Thymus (tissue), 14 donors: Measurements from ENCODE around the gene SLFN14. TPM values are rescaled to one million over a fixed set of nuclear protein-coding genes. Genes with fewer than 3 reads are reported as not detected.

ENCODE experiments used
- DNase-seq, 9 donors: peaks; one replicate each; pipeline ENCODE4 v3.0.0-alpha.2; 2013; ENCODE audit warnings: low spot score in 9 of 9, low read depth in 6 of 9, missing footprints in 1 of 9
- H3K27ac ChIP-seq, 2 donors: one replicate each; pipeline ENCODE4 v1.5.1; 2013; ENCODE audit warnings: control low read depth in 1 of 2, low read depth in 1 of 2, low read length in 1 of 2, mild to moderate bottlenecking in 1 of 2, moderate library complexity in 1 of 2
- H3K27me3 ChIP-seq, 2 donors: one replicate each; pipeline ENCODE4 v1.5.1; 2013; ENCODE audit warnings: low read length in 1 of 2; ENCODE audit not compliant: control insufficient read depth in 2 of 2, insufficient read depth in 1 of 2
- H3K36me3 ChIP-seq, 2 donors: one replicate each; pipeline ENCODE4 v1.5.1; 2013; ENCODE audit warnings: low read length in 1 of 2, mild to moderate bottlenecking in 1 of 2, moderate library complexity in 1 of 2; ENCODE audit not compliant: control insufficient read depth in 2 of 2, insufficient read depth in 2 of 2
- H3K4me1 ChIP-seq, 2 donors: one replicate each; pipeline ENCODE4 v1.5.1; 2013; ENCODE audit warnings: low read length in 2 of 2; ENCODE audit not compliant: control insufficient read depth in 2 of 2, insufficient read depth in 2 of 2
- H3K4me3 ChIP-seq, 2 donors: one replicate each; pipeline ENCODE4 v1.5.1; 2013; ENCODE audit warnings: low read length in 2 of 2, control low read depth in 1 of 2, mild to moderate bottlenecking in 1 of 2
- H3K9me3 ChIP-seq, 2 donors: one replicate each; pipeline ENCODE4 v1.5.1; 2013; ENCODE audit warnings: low read length in 1 of 2, mild to moderate bottlenecking in 1 of 2; ENCODE audit not compliant: control insufficient read depth in 2 of 2, insufficient read depth in 1 of 2
- WGBS: extraction: QIAGEN DNeasy Blood & Tissue Kit; methylation state at CpG from one replicate; pipeline ENCODE4 v1.1.7; 2013; 5-methylcytosine and 5-hydroxymethylcytosine counted together
- long read RNA-seq, 10 donors: transcript quantifications; one replicate each; lab custom pipeline, GENCODE V29; 2026
- polyA plus RNA-seq: library from polyadenylated mRNA; stranded (reverse); fragments of 200-250 nt; gene quantifications from one replicate; pipeline ENCODE4 v1.2.3, GENCODE V29; 2013
- total RNA-seq: library from RNA; stranded (reverse); fragments of 120-200 nt; gene quantifications from one replicate; pipeline ENCODE4 v1.2.4, GENCODE V29; 2013
- donor health status: healthy.

The SLFN14 gene
- total RNA-seq, result 0.19 TPM
- 0.02 TPM for polyA plus RNA-seq
- long read RNA-seq, donor 1, result 0 reads
- long read RNA-seq, donor 2, result 0 reads
- long read RNA-seq, donor 3, result 0 reads
- long read RNA-seq, donor 4, partial matches to known transcripts, result 0 of 27 reads
- long read RNA-seq, donor 4, other reads (novel, unspliced or antisense), result 27 of 27 reads
- long read RNA-seq, donor 5, result 0 reads
- long read RNA-seq, donor 6, result 0 reads
- long read RNA-seq, donor 7, result 0 reads
- long read RNA-seq, donor 8, result 0 reads
- long read RNA-seq, donor 9, result 0 reads
- long read RNA-seq, donor 10, result 0 reads

GRCh38 chr17:35560703-35561102 is at the start of gene SLFN14:
SLFN14 (minus strand) TSS chr17:35560819; CDS start chr17:35558062, 2,757 bp downstream.
- no peak within 1 kb of the TSS for H3K27ac ChIP-seq
- no peaks in the 10 kb centered on the region for H3K4me1 ChIP-seq
- WGBS, result 24% methylated on average over 3 of the region's 3 CpGs
- no peaks in the 10 kb centered on the region for H3K9me3 ChIP-seq
- DNase-seq, result no peak
- no peaks in the 10 kb centered on the region for H3K27me3 ChIP-seq
- no peaks in the 10 kb centered on the region for H3K36me3 ChIP-seq
- no peak within 1 kb of the TSS for H3K4me3 ChIP-seq

GRCh38 chr17:35609831-35610230 is 49.2 kb upstream of the SLFN14 start:
- Histone ChIP-seq H3K9me3 (no peaks in the 10 kb centered on the region), H3K36me3 (peaks cover 38 to 49% of the 10 kb centered on the region in 2 donors), H3K4me3 (no peak overlapping the region), H3K27ac (no peak overlapping the region), H3K4me1 (no peaks in the 10 kb centered on the region), H3K27me3 (no peaks in the 10 kb centered on the region)
- DNase-seq, result no peak
- 97% methylated on average over 4 of the region's 4 CpGs for WGBS

- WGBS, result 92% methylated on average over 3 of the region's 3 CpGs
- no peak for DNase-seq
- H3K36me3 ChIP-seq, result peaks cover 40 to 44% of the 10 kb centered on the region in 2 donors
These were observed 46.7 kb upstream of the SLFN14 start for GRCh38 chr17:35607239-35607847.

GRCh38 chr17:35605678-35606077 is 45.1 kb upstream of the SLFN14 start:
- Histone ChIP-seq H3K9me3 (no peaks in the 10 kb centered on the region), H3K4me3 (no peak overlapping the region), H3K27ac (no peak overlapping the region), H3K4me1 (no peaks in the 10 kb centered on the region), H3K27me3 (no peaks in the 10 kb centered on the region), H3K36me3 (peaks cover 38 to 42% of the 10 kb centered on the region in 2 donors)
- WGBS, result 98% methylated on average over 2 of the region's 2 CpGs
- DNase-seq, result no peak

More at GRCh38 chr17:35607239-35607847, 46.7 kb upstream of the SLFN14 start:
- Histone ChIP-seq H3K4me1 (no peaks in the 10 kb centered on the region), H3K9me3 (no peaks in the 10 kb centered on the region), H3K27ac (no peak overlapping the region), H3K27me3 (no peaks in the 10 kb centered on the region), H3K4me3 (no peak overlapping the region)

DNA sequence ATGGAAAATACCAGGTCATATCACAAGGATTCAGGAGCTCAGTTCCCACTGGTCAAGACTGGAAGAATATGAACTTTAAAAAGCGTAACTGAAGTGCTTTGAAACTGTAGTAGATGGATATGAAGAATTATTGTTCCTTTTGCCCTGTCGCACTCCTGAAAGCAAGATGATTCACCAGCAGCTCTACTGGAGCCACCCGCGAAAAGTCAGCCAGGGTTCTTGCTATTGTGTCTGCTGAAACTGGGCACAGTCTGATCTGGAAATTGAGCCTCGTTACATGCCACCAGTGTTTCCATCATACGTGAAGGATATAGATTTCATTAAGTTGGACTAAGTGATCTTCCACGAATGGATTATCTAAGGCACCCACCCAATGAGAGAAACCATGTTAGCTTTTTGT is 43.1 kb upstream of the SLFN14 start:
- no peak for DNase-seq
- Histone ChIP-seq H3K27me3 (no peaks in the 10 kb centered on the region), H3K36me3 (peaks cover 33 to 36% of the 10 kb centered on the region in 2 donors), H3K4me3 (no peak overlapping the region), H3K4me1 (no peaks in the 10 kb centered on the region), H3K27ac (no peak overlapping the region), H3K9me3 (no peaks in the 10 kb centered on the region)
- 92% methylated on average over 7 of the region's 7 CpGs for WGBS

DNA sequence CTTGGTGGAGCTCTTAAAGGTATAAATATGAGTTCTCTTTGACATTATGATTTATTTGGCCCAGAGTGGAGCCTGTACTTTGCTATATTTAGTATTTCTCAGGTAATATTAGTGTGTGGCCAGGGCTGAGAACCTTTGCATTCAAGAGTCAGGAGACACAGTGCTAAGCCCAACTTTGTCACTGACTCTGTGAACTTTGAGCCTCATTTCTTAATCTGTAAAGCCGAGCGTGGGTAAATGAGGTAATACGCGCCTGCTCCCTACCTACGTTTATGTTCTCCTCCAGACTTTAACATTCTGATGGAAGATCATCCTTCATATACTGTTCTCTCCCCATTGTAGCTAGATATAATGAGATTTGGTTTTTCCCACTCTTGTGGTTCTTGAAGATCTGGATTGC is 37.0 kb upstream of the SLFN14 start:
- Histone ChIP-seq H3K27ac (no peak overlapping the region), H3K27me3 (no peaks in the 10 kb centered on the region), H3K4me3 (no peak overlapping the region), H3K36me3 (peaks cover 29 to 48% of the 10 kb centered on the region in 2 donors), H3K4me1 (no peaks in the 10 kb centered on the region), H3K9me3 (no peaks in the 10 kb centered on the region)
- DNase-seq, result no peak
- WGBS, result 77% methylated on average over 5 of the region's 5 CpGs

DNA sequence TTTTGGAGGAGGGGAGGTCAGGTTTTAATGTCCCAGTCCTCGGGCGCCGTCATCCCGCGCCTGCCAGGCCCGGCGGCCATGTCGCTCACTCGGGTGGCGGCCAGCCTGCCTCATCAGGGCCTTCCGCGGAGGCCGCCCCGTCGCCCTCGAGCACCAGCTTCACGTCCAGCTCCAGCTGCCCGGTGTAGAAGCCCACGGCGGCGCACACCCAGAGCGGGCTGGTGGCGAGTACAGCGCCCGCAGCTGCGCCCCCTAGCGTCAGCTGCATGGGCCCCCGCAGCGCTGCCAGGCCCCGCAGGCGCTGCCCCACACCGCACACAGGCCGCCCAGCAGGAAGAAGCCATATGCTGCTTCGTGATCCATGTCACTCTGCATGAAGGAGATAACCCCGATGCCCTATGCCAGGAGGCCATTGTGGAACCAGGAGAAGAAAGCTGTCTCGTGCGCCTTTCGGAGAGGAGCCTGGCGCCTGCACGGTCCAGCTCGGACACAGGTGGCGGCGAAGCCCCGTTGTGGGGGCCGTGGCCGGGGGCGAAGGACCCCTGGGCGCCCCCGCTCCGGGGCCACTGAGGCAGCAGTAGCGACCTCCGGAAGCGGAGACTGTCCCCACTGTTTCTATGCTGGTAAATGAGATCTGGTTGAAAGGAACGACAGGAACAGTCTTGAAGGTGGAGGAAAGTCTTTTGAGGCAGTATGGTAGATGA is 36.1 kb upstream of the SLFN14 start:
- Histone ChIP-seq H3K9me3 (no peaks in the 10 kb centered on the region), H3K27me3 (no peaks in the 10 kb centered on the region), H3K27ac (no peak overlapping the region), H3K4me1 (no peaks in the 10 kb centered on the region), H3K4me3 (no peak overlapping the region), H3K36me3 (peaks cover 29 to 45% of the 10 kb centered on the region in 2 donors)
- no peak for DNase-seq
- 97% methylated on average over 54 of the region's 54 CpGs for WGBS

- no peak for DNase-seq
- Histone ChIP-seq H3K4me3 (no peak overlapping the region), H3K9me3 (no peaks in the 10 kb centered on the region), H3K36me3 (peaks cover 26 to 43% of the 10 kb centered on the region in 2 donors), H3K27me3 (no peaks in the 10 kb centered on the region), H3K27ac (no peak overlapping the region), H3K4me1 (no peaks in the 10 kb centered on the region)
- WGBS, result 98% methylated on average over 4 of the region's 4 CpGs
These were observed 35.5 kb upstream of the SLFN14 start for GRCh38 chr17:35596072-35596471.
